Fibroblast of the aortic adventitia (primary cell): ENCODE measurements around the gene CCDC80. TPM values are rescaled to one million over a fixed set of nuclear protein-coding genes. Genes with fewer than 3 reads are reported as not detected.

Source experiments
- DNase-seq: peaks from one replicate; pipeline ENCODE4 v3.0.0-alpha.2; 2010; ENCODE audit warnings: low read depth
- H3K4me3 ChIP-seq: 2 replicates; pipeline ENCODE4 v1.5.1; 2011; ENCODE audit warnings: low read depth, mild to moderate bottlenecking, control low read depth, low read length, moderate library complexity
- total RNA-seq: library from RNA; depleted of rRNA; stranded (reverse); fragments of >200 nt; gene quantifications from 2 replicates; pipeline ENCODE4 v1.2.3, GENCODE V29; 2012; ENCODE audit warnings: low replicate concordance
- TF ChIP-seq, protein P1 (sequence below): IDR thresholded peaks from 2 replicates; pipeline ENCODE4 v1.5.1; 2011; ENCODE audit warnings: mild to moderate bottlenecking, low read length, control low read depth, inconsistent platforms; ENCODE audit not compliant: insufficient read depth

Gene CCDC80
- total RNA-seq, 1 donor = 614 TPM

GRCh38 chr3:112651516-112651915 lies 10.6 kb upstream of the CCDC80 start:
- H3K4me3 ChIP-seq = no peak overlapping the region
- TF ChIP-seq, protein P1, sequence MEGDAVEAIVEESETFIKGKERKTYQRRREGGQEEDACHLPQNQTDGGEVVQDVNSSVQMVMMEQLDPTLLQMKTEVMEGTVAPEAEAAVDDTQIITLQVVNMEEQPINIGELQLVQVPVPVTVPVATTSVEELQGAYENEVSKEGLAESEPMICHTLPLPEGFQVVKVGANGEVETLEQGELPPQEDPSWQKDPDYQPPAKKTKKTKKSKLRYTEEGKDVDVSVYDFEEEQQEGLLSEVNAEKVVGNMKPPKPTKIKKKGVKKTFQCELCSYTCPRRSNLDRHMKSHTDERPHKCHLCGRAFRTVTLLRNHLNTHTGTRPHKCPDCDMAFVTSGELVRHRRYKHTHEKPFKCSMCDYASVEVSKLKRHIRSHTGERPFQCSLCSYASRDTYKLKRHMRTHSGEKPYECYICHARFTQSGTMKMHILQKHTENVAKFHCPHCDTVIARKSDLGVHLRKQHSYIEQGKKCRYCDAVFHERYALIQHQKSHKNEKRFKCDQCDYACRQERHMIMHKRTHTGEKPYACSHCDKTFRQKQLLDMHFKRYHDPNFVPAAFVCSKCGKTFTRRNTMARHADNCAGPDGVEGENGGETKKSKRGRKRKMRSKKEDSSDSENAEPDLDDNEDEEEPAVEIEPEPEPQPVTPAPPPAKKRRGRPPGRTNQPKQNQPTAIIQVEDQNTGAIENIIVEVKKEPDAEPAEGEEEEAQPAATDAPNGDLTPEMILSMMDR = no peak
- DNase-seq = peak; percentile 64

- TF ChIP-seq, protein P1 = no peak
- H3K4me3 ChIP-seq = no peak overlapping the region
- peak; percentile 37 for DNase-seq
Measured at GRCh38 chr3:112651071-112651470, 10.1 kb upstream of the CCDC80 start.

DNA sequence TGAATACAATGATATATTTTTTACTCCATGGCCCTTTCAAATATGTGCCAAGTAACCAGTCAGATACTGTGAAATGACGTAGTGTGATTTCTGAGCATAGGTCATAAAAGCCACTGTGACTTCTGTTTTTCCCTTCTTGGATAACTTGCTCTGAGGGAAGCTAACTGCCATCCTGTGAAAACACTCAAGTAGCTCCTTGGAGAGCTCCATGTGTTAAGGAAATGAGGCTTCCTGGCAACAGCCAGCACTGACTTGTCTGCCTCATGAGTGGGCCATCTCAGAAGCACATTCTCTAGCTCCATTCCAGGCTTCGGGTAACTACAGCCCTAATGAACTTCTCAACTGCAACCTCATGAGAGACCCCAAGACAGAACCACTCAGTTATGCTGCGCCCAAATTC lies 9.5 kb upstream of the CCDC80 start:
- TF ChIP-seq, protein P1 = no peak
- peak; percentile 53 for DNase-seq

GRCh38 chr3:112649478-112649735 lies 8.5 kb upstream of the CCDC80 start:
- peak; percentile 84 for DNase-seq
- TF ChIP-seq, protein P1 = no peak
- no peak overlapping the region for H3K4me3 ChIP-seq

More for the DNA sequence above, 9.5 kb upstream of the CCDC80 start:
- no peak overlapping the region for H3K4me3 ChIP-seq

DNA sequence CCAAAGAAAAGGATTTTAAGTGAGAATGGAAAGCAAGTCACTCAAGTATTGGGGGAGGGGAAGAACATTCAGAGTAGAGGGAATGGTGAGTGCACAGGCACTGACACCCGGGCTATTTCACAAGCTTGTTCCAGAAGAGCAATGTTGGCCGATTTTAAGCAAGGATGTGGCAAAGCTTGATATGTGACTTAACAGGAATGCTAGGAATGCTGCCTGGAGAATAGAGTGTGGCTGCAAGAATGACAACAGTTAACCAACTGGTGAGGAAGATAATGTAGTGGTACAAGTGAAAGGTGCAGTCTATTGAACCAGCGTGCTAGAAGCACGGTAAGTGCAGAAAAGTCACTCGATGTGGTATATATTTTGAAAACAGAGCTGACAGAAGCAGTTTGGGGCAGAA lies 6.2 kb upstream of the CCDC80 start:
- H3K4me3 ChIP-seq = no peak overlapping the region
- TF ChIP-seq, protein P1 = no peak
- DNase-seq = peak; percentile 91

GRCh38 chr3:112646623-112647022 lies 5.7 kb upstream of the CCDC80 start:
- no peak for DNase-seq
- H3K4me3 ChIP-seq = no peak overlapping the region
- TF ChIP-seq, protein P1 = no peak

DNA sequence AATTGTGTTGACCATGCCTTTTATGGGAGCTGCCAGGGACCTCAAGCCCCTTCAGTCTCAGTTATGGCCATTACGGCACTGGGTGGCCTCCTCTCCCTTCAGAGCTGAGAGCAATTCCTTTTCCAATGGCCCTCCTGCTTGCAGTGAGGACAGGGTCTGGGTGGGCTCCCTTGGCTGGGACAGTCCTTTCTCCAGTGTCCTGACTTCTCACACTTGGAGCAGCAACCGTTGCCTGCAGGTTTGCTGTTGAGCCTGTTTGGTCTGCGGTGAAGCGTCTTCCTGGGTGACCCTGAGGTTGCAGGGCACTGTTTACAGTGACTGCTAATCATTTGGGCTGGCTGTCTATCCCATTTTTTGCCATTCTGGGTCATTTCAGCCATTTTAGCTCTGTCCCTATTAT lies 3.5 kb upstream of the CCDC80 start:
- TF ChIP-seq, protein P1 = no peak
- no peak overlapping the region for H3K4me3 ChIP-seq
- DNase-seq = no peak
